ENCODE measurements around the gene FOXI1. TPM values are rescaled to one million over a fixed set of nuclear protein-coding genes. Genes with fewer than 3 reads are reported as not detected.
A peak's percentile ranks its signal among the peaks of the same experiment; 100 is the strongest.

FOXI1 gene
- total and polyA plus RNA-seq, 2 donors from 2014 or later, result 5.1 to 48.5 TPM

- FAIRE-seq, result no peak
- DNase-seq, result peak; percentile 45 to 79 (median 66)
- Histone ChIP-seq H3K4me1 (ENCODE audit: control insufficient read depth in 2 of 3, insufficient read depth in 2 of 3, low read depth in 1 of 3, low read length in 3 of 3) (peaks cover 0 to 2% (median 0%) of the 10 kb centered on the region in 3 donors), H3K9ac (ENCODE audit: low read length in 3 of 3) (no peak overlapping the region), H3K27ac (ENCODE audit: low read depth in 2 of 2, low read length in 2 of 2) (no peak overlapping the region), H3K27me3 (ENCODE audit: control insufficient read depth, insufficient read depth, low read length) (no peaks in the 10 kb centered on the region), H3K9me3 (ENCODE audit: control insufficient read depth in 2 of 3, insufficient read depth in 1 of 3, low read length in 3 of 3) (no peaks in the 10 kb centered on the region), H3K36me3 (ENCODE audit: control insufficient read depth in 2 of 3, insufficient read depth in 3 of 3, low read length in 3 of 3) (no peaks in the 10 kb centered on the region), H3K4me3 (ENCODE audit: low read length in 3 of 3) (no peak overlapping the region)
- intact Hi-C loops (cut with DNase I), result no loop called here
- TF ChIP-seq, protein P1, sequence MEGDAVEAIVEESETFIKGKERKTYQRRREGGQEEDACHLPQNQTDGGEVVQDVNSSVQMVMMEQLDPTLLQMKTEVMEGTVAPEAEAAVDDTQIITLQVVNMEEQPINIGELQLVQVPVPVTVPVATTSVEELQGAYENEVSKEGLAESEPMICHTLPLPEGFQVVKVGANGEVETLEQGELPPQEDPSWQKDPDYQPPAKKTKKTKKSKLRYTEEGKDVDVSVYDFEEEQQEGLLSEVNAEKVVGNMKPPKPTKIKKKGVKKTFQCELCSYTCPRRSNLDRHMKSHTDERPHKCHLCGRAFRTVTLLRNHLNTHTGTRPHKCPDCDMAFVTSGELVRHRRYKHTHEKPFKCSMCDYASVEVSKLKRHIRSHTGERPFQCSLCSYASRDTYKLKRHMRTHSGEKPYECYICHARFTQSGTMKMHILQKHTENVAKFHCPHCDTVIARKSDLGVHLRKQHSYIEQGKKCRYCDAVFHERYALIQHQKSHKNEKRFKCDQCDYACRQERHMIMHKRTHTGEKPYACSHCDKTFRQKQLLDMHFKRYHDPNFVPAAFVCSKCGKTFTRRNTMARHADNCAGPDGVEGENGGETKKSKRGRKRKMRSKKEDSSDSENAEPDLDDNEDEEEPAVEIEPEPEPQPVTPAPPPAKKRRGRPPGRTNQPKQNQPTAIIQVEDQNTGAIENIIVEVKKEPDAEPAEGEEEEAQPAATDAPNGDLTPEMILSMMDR (IDR thresholded peaks at IDR 0.05; ENCODE audit: borderline replicate concordance, extremely low read depth, insufficient read depth), result no peak
Measured at GRCh38 chr5:170151097-170151831, 45.6 kb downstream of the FOXI1 start.

GRCh38 chr5:170152767-170153166 is 47.1 kb downstream of the FOXI1 start:
- TF ChIP-seq, protein P1 (IDR thresholded peaks at IDR 0.05; ENCODE audit: borderline replicate concordance, extremely low read depth, insufficient read depth), result no peak
- Histone ChIP-seq H3K4me3 (ENCODE audit: low read length in 3 of 3) (no peak overlapping the region), H3K27ac (ENCODE audit: low read depth in 2 of 2, low read length in 2 of 2) (no peak overlapping the region), H3K9me3 (ENCODE audit: control insufficient read depth in 2 of 3, insufficient read depth in 1 of 3, low read length in 3 of 3) (no peaks in the 10 kb centered on the region), H3K4me1 (ENCODE audit: control insufficient read depth in 2 of 3, insufficient read depth in 2 of 3, low read depth in 1 of 3, low read length in 3 of 3) (peaks cover 0 to 2% (median 0%) of the 10 kb centered on the region in 3 donors), H3K27me3 (ENCODE audit: control insufficient read depth, insufficient read depth, low read length) (no peaks in the 10 kb centered on the region), H3K9ac (ENCODE audit: low read length in 3 of 3) (no peak overlapping the region), H3K36me3 (ENCODE audit: control insufficient read depth in 2 of 3, insufficient read depth in 3 of 3, low read length in 3 of 3) (no peaks in the 10 kb centered on the region)
- FAIRE-seq, result no peak
- DNase-seq, result no peak
- intact Hi-C loops (cut with DNase I), result no loop called here

GRCh38 chr5:170154297-170154696 is 48.6 kb downstream of the FOXI1 start:
- peaks cover 0 to 2% (median 0%) of the 10 kb centered on the region in 3 donors for H3K4me1 ChIP-seq (ENCODE audit: control insufficient read depth in 2 of 3, insufficient read depth in 2 of 3, low read depth in 1 of 3, low read length in 3 of 3)
- no peak overlapping the region for H3K4me3 ChIP-seq (ENCODE audit: low read length in 3 of 3)
- intact Hi-C loops (cut with DNase I), result no loop called here
- H3K36me3 ChIP-seq (ENCODE audit: control insufficient read depth in 2 of 3, insufficient read depth in 3 of 3, low read length in 3 of 3), result no peaks in the 10 kb centered on the region
- no peaks in the 10 kb centered on the region for H3K9me3 ChIP-seq (ENCODE audit: control insufficient read depth in 2 of 3, insufficient read depth in 1 of 3, low read length in 3 of 3)
- FAIRE-seq, result no peak
- no peak overlapping the region for H3K9ac ChIP-seq (ENCODE audit: low read length in 3 of 3)
- H3K27ac ChIP-seq (ENCODE audit: low read depth in 2 of 2, low read length in 2 of 2), result no peak overlapping the region
- no peaks in the 10 kb centered on the region for H3K27me3 ChIP-seq (ENCODE audit: control insufficient read depth, insufficient read depth, low read length)
- TF ChIP-seq, protein P1 (IDR thresholded peaks at IDR 0.05; ENCODE audit: borderline replicate concordance, extremely low read depth, insufficient read depth), result no peak
- DNase-seq, result no peak
